ENCODE results near the gene TOMM70.
A peak's percentile ranks its signal among the peaks of the same experiment; 100 is the strongest.

TOMM70 gene

GRCh38 chr3:100412912-100413590 is 12.2 kb upstream of the TOMM70 start:
- no peak overlapping the region for H3K4me3 ChIP-seq (ENCODE audit: low read depth, low read length)

GRCh38 chr3:100411091-100411982 is 10.4 kb upstream of the TOMM70 start:
- no peak overlapping the region for H3K4me3 ChIP-seq (ENCODE audit: low read depth, low read length)

- H3K4me3 ChIP-seq (ENCODE audit: low read depth, low read length): no peak overlapping the region
Observed at GRCh38 chr3:100407977-100408532, 7.2 kb upstream of the TOMM70 start.

- no peak overlapping the region for H3K4me3 ChIP-seq (ENCODE audit: low read depth, low read length)
Observed at GRCh38 chr3:100407164-100407563, 6.3 kb upstream of the TOMM70 start.

GRCh38 chr3:100404250-100404548 is 3.3 kb upstream of the TOMM70 start:
- H3K4me3 ChIP-seq (ENCODE audit: low read depth, low read length): no peak overlapping the region

GRCh38 chr3:100403362-100404249 is 2.7 kb upstream of the TOMM70 start:
- H3K4me3 ChIP-seq (ENCODE audit: low read depth, low read length): peak overlapping the region; percentile 87

- H3K4me3 ChIP-seq (ENCODE audit: low read depth, low read length): peak overlapping the region; percentile 87
Observed at GRCh38 chr3:100402891-100403290, 2.0 kb upstream of the TOMM70 start.

- H3K4me3 ChIP-seq (ENCODE audit: low read depth, low read length): peak overlapping the region; percentile 87
Observed at GRCh38 chr3:100402256-100402655, 1.4 kb upstream of the TOMM70 start.

GRCh38 chr3:100401674-100402041 is 769 bp upstream of the TOMM70 start:
- peak overlapping the region; percentile 87 for H3K4me3 ChIP-seq (ENCODE audit: low read depth, low read length)

GRCh38 chr3:100400419-100400779 is 490 bp downstream of the TOMM70 start:
- peak overlapping the region; percentile 87 for H3K4me3 ChIP-seq (ENCODE audit: low read depth, low read length)

- H3K4me3 ChIP-seq (ENCODE audit: low read depth, low read length): peak overlapping the region; percentile 87
Observed at GRCh38 chr3:100399341-100400071, 1.4 kb downstream of the TOMM70 start.

GRCh38 chr3:100396967-100397366 is 3.9 kb downstream of the TOMM70 start:
- no peak overlapping the region for H3K4me3 ChIP-seq (ENCODE audit: low read depth, low read length)

GRCh38 chr3:100395679-100396431 is 5.0 kb downstream of the TOMM70 start:
- H3K4me3 ChIP-seq (ENCODE audit: low read depth, low read length): no peak overlapping the region

GRCh38 chr3:100389025-100389424 is 11.9 kb downstream of the TOMM70 start:
- no peak overlapping the region for H3K4me3 ChIP-seq (ENCODE audit: low read depth, low read length)

GRCh38 chr3:100386437-100387074 is 14.3 kb downstream of the TOMM70 start:
- no peak overlapping the region for H3K4me3 ChIP-seq (ENCODE audit: low read depth, low read length)

GRCh38 chr3:100384733-100385525 is 16.0 kb downstream of the TOMM70 start:
- H3K4me3 ChIP-seq (ENCODE audit: low read depth, low read length): no peak overlapping the region

GRCh38 chr3:100376301-100376700 is 24.6 kb downstream of the TOMM70 start:
- H3K4me3 ChIP-seq (ENCODE audit: low read depth, low read length): no peak overlapping the region

- no peak overlapping the region for H3K4me3 ChIP-seq (ENCODE audit: low read depth, low read length)
Observed at GRCh38 chr3:100374521-100374920, 26.4 kb downstream of the TOMM70 start.

GRCh38 chr3:100370756-100371155 is 30.1 kb downstream of the TOMM70 start:
- no peak overlapping the region for H3K4me3 ChIP-seq (ENCODE audit: low read depth, low read length)
